ENCODE data around the gene NT5C2. TPM values are rescaled to one million over a fixed set of nuclear protein-coding genes. Genes with fewer than 3 reads are reported as not detected.
A peak's percentile ranks its signal among the peaks of the same experiment; 100 is the strongest.

The NT5C2 gene
- total and polyA plus RNA-seq, 2 of the 8 experiments (the other 6 are each of a cell fraction or from before 2014, with no cell fraction given), result 35.2 to 106 TPM

GRCh38 chr10:103044942-103045489, 148.1 kb downstream of the NT5C2 start:
- Histone ChIP-seq H3K4ac (replicated peaks; ENCODE audit: insufficient read length, low read depth, low read length) (no peak overlapping the region), H3K14ac (ENCODE audit: insufficient read length) (no peak overlapping the region), H3K4me2 (ENCODE audit: insufficient read depth in 1 of 2, low read depth in 2 of 2, low read length in 2 of 2) (no peak overlapping the region; a peak in 1 of 4 replicates), H3K23me2 (ENCODE audit: low read depth, low read length) (no peaks in the 10 kb centered on the region), H3K4me3 (ENCODE audit: extremely low read depth in 1 of 4, insufficient read depth in 2 of 4, low read depth in 3 of 4, low read length in 4 of 4) (no peak overlapping the region), H2BK15ac (ENCODE audit: low read length) (no peak overlapping the region), H2BK12ac (ENCODE audit: low read depth, low read length) (0 out of 2 replicates have a peak overlapping the region, but pooled peaks have one; percentile 62), H2BK20ac (ENCODE audit: low read length) (0 out of 2 replicates have a peak overlapping the region, but pooled peaks have one; percentile 40), H2BK5ac (ENCODE audit: low read depth, low read length) (no peak overlapping the region), H3K9ac (replicated peaks in 1 of 4; ENCODE audit: extremely low read depth in 1 of 4, low read depth in 3 of 4, low read length in 3 of 4) (no peak overlapping the region), H4K20me1 (replicated peaks in 1 of 2; ENCODE audit: control insufficient read depth in 1 of 2, insufficient read depth in 2 of 2, low read length in 2 of 2) (peaks cover 0 to 5% of the 10 kb centered on the region in 2 experiments), H3K9me3 (ENCODE audit: insufficient read depth in 2 of 2, low read depth in 1 of 2, low read length in 1 of 2) (no peaks in the 10 kb centered on the region), H3K79me2 (ENCODE audit: control insufficient read depth in 1 of 2, insufficient read depth in 2 of 2, low read length in 2 of 2) (no peaks in the 10 kb centered on the region), H3K56ac (replicated peaks; ENCODE audit: insufficient read length, low read depth, low read length) (no peak overlapping the region), H3K27me3 (replicated peaks in 1 of 4; ENCODE audit: control insufficient read depth in 3 of 4, extremely low read depth in 1 of 4, insufficient read depth in 3 of 4, low read length in 3 of 4) (no peaks in the 10 kb centered on the region), H3K23ac (ENCODE audit: insufficient read length) (no peak overlapping the region), H4K91ac (replicated peaks; ENCODE audit: insufficient read length, low read length) (no peak overlapping the region), H4K5ac (ENCODE audit: insufficient read length, low read depth, low read length) (no peak overlapping the region), H3K79me1 (ENCODE audit: low read depth, low read length) (no peaks in the 10 kb centered on the region), H3K4me1 (replicated peaks in 1 of 4; ENCODE audit: control insufficient read depth in 3 of 4, insufficient read depth in 4 of 4, low read length in 3 of 4) (peaks cover 0 to 14% (median 9%) of the 10 kb centered on the region in 4 experiments; a peak in 5 of 7 replicates), H3K36me3 (ENCODE audit: control insufficient read depth in 2 of 4, insufficient read depth in 4 of 4, low read length in 3 of 4) (no peaks in the 10 kb centered on the region), H3K27ac (ENCODE audit: low read depth, low read length) (no peak overlapping the region), H2AK5ac (ENCODE audit: low read depth, low read length) (no peak overlapping the region), H2BK120ac (replicated peaks; ENCODE audit: low read depth, low read length) (no peak overlapping the region), H3K18ac (ENCODE audit: extremely low read depth, low read length) (no peak overlapping the region), H4K8ac (ENCODE audit: extremely low read depth, insufficient read depth, low read length) (no peak overlapping the region), H2AFZ (ENCODE audit: low read length) (no peak overlapping the region)
- POLR2A ChIA-PET (ENCODE audit: partially characterized antibody), result no interaction called here
- 85% methylated on average over 8 of the region's 8 CpGs; no CpG with 5 or more reads in 1 of the 2 experiments for WGBS, 2 experiments (ENCODE audit: extremely low coverage in 1 of 2, insufficient coverage in 1 of 2, insufficient read length in 1 of 2, insufficient replicate concordance in 2 of 2, low coverage in 1 of 2, low lambda C conversion rate in 2 of 2, missing lambda C conversion rate in 1 of 2)
- CTCF ChIA-PET (ENCODE audit: partially characterized antibody), result interaction anchor here (0.6 to 1.8 kb wide), 7 partner anchors 8 to 178 kb away, joined by 3 to 9 read pairs (median 3); partner anchors contain the start of gene CNNM2
- peak; percentile 7 for FAIRE-seq
- DNase-seq (ENCODE audit: low read depth in 1 of 2, low spot score in 2 of 2), result no peak
